IPS-NIHi7 (cell line): ENCODE data around the gene PWWP2B.

Source experiments
- DNase-seq: peaks from one replicate; pipeline ENCODE4 v3.0.0; 2012; ENCODE audit warnings: mixed read lengths; ENCODE audit errors: extremely low spot score

The PWWP2B gene

GRCh38 chr10:132407243-132407746 lies 10.3 kb downstream of the PWWP2B start:
- DNase-seq = no peak

DNA sequence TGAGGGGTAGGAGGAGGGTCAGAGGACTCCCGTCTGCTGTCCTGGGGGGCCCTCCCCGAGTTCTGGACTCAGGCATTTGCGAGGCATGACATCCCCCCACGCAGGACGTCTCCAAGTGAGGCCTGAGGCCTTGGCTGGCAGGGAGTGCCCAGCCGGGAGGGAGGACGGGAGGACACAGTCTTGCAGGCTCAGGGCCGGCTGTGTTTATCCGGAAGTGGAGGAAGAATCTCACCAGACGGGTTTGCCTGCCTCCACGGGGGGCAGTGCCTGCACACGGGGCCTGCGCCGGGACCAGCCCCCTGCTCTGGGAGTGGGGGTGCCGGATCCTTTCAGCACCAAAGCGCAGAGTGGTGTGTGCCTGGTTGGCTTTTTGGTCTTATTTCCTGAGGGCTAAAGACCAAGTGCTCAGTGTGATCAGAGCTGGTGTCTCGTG lies 10.9 kb downstream of the PWWP2B start:
- DNase-seq = peak; percentile 90

- peak; percentile 68 for DNase-seq
Measured at GRCh38 chr10:132408367-132408781, 11.4 kb downstream of the PWWP2B start.

DNA sequence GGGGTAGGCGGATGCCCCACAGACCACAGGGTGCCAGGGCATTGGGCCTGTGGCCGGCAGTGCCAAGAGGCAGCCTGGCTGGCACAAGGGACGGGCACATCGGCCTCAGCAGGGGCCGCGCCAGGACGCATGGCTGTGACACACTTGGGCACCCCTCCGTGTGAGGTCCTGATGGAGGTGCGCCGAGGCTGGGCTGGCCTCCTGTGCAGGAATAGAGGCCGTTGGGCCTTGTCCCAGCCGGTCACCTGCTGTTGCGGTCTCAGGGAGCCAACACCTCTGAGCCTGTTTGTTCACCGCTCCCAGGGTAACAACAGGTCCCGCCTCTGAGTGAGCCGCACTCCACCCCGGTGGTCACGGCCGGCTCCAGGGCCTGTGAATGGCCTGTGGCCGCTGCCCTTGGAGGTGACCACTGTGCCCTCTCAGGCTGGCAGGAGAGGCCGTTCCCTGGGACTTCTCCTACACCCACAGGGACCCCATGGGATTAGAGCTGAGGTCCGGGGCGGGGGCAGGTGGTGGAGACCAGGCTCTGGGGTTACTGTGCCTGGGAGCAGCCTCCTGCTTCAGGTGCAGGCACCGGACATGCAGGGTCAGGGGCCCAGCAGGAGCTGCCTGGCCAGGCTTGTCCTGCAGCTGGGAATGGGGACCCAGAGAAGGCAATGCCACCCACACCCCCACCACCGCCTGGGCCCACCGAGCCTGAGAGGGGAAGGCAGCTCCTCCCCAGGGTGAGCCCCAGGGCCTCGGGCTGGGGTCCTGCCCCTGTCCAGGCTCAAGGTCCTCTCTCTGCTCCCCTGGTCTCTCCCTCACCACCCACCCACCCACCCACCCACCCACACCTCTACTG lies 12.0 kb downstream of the PWWP2B start:
- DNase-seq = no peak

DNA sequence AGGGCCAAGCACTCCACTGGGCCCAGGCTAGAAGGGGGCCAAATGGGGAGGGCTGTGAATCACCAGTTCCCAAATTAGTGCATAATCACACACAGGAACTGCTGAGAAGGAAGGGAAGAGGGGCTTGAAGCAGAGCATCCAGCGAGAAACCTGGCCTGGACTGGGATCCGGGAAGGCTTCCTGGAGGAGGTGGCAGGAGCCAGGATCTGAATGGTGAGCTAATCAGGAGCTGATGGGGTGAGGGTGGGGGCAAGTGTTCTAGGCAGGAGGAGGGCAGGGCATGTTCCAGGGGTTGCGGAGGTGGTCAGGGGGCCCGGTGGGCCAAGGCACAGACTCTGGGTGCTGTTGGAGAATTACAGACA lies 12.6 kb downstream of the PWWP2B start:
- DNase-seq = no peak

GRCh38 chr10:132410056-132410778 lies 13.2 kb downstream of the PWWP2B start:
- DNase-seq = no peak

GRCh38 chr10:132410779-132411532 lies 14.0 kb downstream of the PWWP2B start:
- no peak for DNase-seq

DNA sequence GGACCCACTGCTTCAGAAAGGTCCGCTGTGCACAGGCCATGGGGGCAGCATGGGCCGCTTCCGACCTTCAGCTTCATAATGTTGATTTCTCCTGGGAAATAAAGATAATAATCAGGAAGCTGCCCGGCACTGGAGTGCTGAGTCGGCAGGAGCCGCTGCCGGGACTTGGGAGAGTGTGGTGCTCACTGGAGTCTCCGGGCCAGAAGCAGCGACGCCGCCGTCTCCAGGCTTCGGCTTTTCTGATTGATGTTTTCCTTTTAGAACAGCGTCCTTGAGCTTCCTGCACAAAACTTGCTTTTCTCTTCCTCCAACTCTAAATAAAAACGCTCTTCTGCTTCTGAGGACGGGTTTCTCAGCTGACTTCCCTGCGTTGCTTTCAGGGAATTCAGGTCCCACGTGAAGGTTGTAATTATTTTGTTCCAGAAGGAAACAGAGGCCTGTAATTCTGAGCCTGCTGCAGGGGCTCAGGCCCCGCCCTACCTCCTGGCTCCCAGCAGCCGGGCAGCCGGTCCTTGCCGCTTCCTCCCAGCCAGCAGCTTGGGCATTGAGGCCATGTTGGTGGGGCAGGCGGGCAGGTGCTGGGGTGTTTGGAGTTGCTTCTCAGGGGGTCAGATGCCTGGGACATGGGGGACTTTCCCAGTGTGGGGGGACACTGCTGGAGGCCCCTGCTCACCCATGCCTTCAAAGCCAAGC lies 14.7 kb downstream of the PWWP2B start:
- no peak for DNase-seq

GRCh38 chr10:132412316-132413192 lies 15.6 kb downstream of the PWWP2B start:
- DNase-seq = no peak

DNA sequence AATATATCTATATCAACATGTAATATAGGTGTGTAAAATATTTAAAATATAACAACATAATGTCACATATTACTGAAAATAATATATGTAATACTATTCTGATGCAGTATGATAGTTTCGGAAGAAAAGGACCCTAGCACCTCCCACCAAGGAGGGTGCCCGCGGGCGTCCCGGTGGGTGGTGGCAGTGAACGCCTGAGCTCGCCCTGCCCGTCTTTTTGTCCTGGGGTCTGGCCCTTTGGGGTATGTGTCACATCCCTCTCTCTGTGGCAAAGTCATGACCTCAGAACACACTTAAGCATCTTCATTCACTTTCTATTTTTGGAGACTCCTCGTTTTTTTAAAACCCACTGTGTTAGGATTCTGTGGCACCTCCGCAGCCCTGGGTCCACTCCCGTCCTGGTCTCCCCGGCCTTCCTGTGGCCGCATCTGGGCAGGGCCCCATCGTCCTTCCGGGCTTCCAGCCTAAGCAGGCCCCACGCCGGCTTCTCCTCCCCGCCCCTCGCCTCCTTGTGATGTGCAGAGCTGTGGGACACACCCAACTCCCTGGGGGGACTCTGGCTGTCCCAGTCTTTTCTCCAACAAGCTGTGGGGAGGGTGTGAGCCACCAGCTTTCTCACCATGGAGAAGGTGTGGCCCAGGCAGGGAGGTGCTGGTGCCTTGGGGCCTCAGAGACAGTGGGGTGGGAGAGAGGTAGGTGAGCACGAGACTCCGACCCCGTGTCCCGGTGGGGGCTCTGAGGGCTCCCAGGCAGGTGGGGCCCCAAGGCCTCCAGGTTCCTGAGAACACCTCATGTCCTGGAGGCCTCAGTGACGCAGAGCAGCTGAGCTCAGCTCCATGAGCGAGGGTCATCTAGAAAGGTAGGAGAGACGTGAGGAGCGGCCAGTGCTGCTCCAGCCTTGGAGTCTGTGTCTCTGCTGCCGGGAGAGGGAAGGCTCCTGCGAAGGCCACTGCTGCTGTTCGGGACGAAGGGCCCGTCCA lies 16.5 kb downstream of the PWWP2B start:
- DNase-seq = no peak

GRCh38 chr10:132414402-132415016 lies 17.5 kb downstream of the PWWP2B start:
- no peak for DNase-seq

- no peak for DNase-seq
Measured at GRCh38 chr10:132415255-132415654, 18.3 kb downstream of the PWWP2B start.

GRCh38 chr10:132415956-132416355 lies 19.0 kb downstream of the PWWP2B start:
- DNase-seq = no peak

- DNase-seq = no peak
Measured at GRCh38 chr10:132416566-132417256, 19.7 kb downstream of the PWWP2B start.

DNA sequence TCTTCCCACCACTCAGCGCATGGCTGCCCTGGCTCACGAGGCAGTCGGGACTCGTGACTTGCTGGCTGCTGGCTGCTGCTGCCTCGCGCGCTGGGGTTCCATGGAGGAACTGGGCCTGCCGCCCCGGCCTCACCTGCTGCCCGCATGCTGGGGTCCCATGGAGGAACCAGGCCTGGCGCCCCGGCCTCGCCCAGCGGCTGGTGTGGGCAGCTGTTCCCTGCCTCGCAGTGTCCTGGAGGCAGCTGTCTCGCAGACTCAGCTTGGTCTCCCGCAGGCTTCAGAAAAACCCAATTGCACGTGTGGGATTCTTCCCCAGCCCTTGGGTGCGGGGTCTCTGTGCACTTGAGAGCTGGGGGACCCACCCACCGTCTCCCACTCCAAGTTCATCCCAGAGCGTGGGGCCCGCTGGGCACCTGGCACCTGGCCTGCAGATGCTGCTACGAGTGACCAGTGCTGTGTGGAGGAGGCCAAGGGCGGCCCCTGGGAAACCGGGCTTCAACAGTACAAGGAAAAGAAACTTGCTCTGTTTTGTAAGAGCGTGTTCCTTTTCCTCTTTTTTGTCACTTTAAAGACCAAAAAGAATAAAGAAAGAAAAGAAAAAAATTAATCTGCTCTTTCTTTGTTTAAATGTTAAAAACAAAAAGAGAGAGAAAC lies 20.4 kb downstream of the PWWP2B start:
- DNase-seq = no peak

- DNase-seq = no peak
Measured at GRCh38 chr10:132417957-132418441, 21.0 kb downstream of the PWWP2B start.
